Esophagus (tissue), 2 donors: ENCODE data around the gene STUM. TPM values are rescaled to one million over a fixed set of nuclear protein-coding genes. Genes with fewer than 3 reads are reported as not detected.
"Not testable (repeated sequence)": the region's sequence is repeated elsewhere in the genome, so short reads cannot be mapped to it uniquely, and the experiment has no call there.

Experiments
- H3K27ac ChIP-seq, 2 donors: one replicate each; pipeline ENCODE4 v1.5.1; 2013; ENCODE audit warnings: low read depth in 2 of 2, mild to moderate bottlenecking in 2 of 2, inconsistent platforms in 1 of 2, low read length in 1 of 2, moderate library complexity in 1 of 2
- H3K27me3 ChIP-seq, 2 donors: one replicate each; pipeline ENCODE4 v1.6.1; 2013; ENCODE audit warnings: low read length in 2 of 2, control low read depth in 1 of 2, mild to moderate bottlenecking in 1 of 2; ENCODE audit not compliant: insufficient read depth in 2 of 2, control insufficient read depth in 1 of 2
- H3K36me3 ChIP-seq, 2 donors: one replicate each; pipeline ENCODE4 v1.6.1; 2013; ENCODE audit warnings: low read length in 1 of 2; ENCODE audit not compliant: control insufficient read depth in 2 of 2, insufficient read depth in 2 of 2
- H3K4me1 ChIP-seq, 2 donors: one replicate each; pipeline ENCODE4 v1.6.1; 2013; ENCODE audit warnings: low read length in 1 of 2; ENCODE audit not compliant: control insufficient read depth in 2 of 2, insufficient read depth in 2 of 2
- H3K4me3 ChIP-seq, 2 donors: one replicate each; pipeline ENCODE4 v1.5.1; 2013; ENCODE audit warnings: low read length in 2 of 2, mild to moderate bottlenecking in 2 of 2, low read depth in 1 of 2, moderate library complexity in 1 of 2
- H3K9me3 ChIP-seq, 2 donors: one replicate each; pipeline ENCODE4 v1.6.1; 2013; ENCODE audit warnings: mild to moderate bottlenecking in 2 of 2, low read depth in 1 of 2, low read length in 1 of 2, moderate library complexity in 1 of 2; ENCODE audit not compliant: control insufficient read depth in 2 of 2, insufficient read depth in 1 of 2
- WGBS, 2 donors: extraction: QIAGEN DNeasy Blood & Tissue Kit; methylation state at CpG; one replicate each; pipeline ENCODE4 v1.1.7; 2013; 5-methylcytosine and 5-hydroxymethylcytosine counted together
- polyA plus RNA-seq, 2 donors: library from polyadenylated mRNA; stranded (reverse); fragments of 200-250 nt; gene quantifications; one replicate each; pipeline ENCODE4 v1.2.3, GENCODE V29; 2013
- donor health status: healthy with polysubstance abuse.
- donor health status: Bipolar disorder and iron deficiency.

The STUM gene
- polyA plus RNA-seq, 2 donors: 0.61 to 2.1 TPM

GRCh38 chr1:226586650-226587422 is 38.3 kb downstream of the STUM start:
- Histone ChIP-seq H3K4me3 (no peak overlapping the region), H3K27ac (no peak overlapping the region), H3K4me1 (no peaks in the 10 kb centered on the region), H3K9me3 (no peaks in the 10 kb centered on the region), H3K27me3 (no peaks in the 10 kb centered on the region), H3K36me3 (no peaks in the 10 kb centered on the region)
- 79 to 81% methylated on average over 16 of the region's 16 CpGs for WGBS, 2 donors

GRCh38 chr1:226588484-226588883 is 39.9 kb downstream of the STUM start:
- Histone ChIP-seq H3K9me3 (no peaks in the 10 kb centered on the region), H3K27ac (no peak overlapping the region), H3K4me3 (no peak overlapping the region), H3K27me3 (no peaks in the 10 kb centered on the region), H3K36me3 (no peaks in the 10 kb centered on the region), H3K4me1 (no peaks in the 10 kb centered on the region)
- WGBS, 2 donors: 74 to 83% methylated on average over 2 of the region's 2 CpGs

DNA sequence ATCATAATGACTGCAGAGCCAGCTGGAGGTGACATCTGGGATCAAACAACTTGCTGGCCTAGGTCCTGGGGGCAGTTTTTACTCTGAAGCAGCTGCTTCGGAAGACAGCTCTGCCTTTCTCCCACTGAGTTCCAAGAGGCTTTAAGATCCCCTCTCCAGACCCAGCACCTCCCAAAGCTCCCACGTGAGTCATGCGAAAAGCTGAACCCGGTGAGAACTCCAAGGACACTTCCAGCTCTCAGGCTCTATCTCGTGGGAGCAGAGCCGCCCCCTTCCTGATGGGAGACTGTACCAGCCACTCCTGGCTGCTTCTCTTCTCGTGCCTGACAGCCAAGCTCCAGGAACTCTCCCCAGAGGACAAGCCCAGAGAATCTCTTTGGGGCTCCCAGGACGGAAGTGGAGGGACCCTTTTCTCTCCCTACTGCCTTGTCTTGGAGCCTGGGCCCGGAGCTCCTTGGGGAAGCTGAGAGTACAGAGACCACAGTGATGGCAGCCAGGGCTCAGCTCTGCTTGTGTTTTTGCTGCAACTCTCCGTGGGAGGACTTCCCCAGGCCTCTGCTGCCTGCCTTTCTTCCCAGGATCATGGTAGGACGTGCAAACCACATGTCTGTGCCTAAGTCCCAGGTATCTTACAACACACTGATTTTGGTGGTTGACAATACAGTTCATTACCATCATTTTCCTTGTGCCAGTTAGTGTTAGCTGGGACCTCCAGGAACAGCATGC is 40.6 kb downstream of the STUM start:
- Histone ChIP-seq H3K36me3 (no peaks in the 10 kb centered on the region), H3K27me3 (no peaks in the 10 kb centered on the region), H3K9me3 (no peaks in the 10 kb centered on the region), H3K4me1 (no peaks in the 10 kb centered on the region), H3K27ac (no peak overlapping the region), H3K4me3 (no peak overlapping the region)
- WGBS, 2 donors: 57 to 67% methylated on average over 11 of the region's 11 CpGs

- WGBS, 2 donors: 90 to 93% methylated on average over 7 of the region's 7 CpGs
- Histone ChIP-seq H3K27me3 (no peaks in the 10 kb centered on the region), H3K4me3 (no peak overlapping the region)
Measured at GRCh38 chr1:226590614-226591013, 42.0 kb downstream of the STUM start.

DNA sequence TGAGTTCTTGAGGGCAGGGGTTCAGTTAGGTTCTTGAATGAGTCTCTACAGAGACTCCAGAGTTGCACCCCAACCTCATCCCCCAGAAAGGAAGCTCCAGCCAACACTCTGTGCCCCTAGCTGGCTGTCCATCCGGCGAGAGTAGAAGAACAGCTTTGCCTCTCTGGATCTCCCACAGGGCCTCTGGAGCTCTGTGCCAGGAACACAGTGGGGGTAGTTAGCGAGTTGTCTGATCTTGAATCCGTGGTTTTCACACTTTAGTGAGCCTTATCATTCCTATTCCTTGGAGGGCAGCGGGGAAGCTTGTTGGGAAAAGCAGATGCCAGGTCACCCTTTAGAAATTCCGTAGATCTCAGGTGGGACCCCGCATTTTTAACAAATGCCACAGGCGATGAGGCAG is 45.0 kb downstream of the STUM start:
- no peak overlapping the region for H3K27ac ChIP-seq
- H3K9me3 ChIP-seq: no peaks in the 10 kb centered on the region
- H3K4me3 ChIP-seq: no peak overlapping the region
- no peaks in the 10 kb centered on the region for H3K36me3 ChIP-seq
- no peaks in the 10 kb centered on the region for H3K27me3 ChIP-seq
- 80 to 84% methylated on average over 8 of the region's 8 CpGs for WGBS, 2 donors
- no peaks in the 10 kb centered on the region for H3K4me1 ChIP-seq

More at GRCh38 chr1:226590614-226591013, 42.0 kb downstream of the STUM start:
- no peaks in the 10 kb centered on the region for H3K9me3 ChIP-seq
- H3K27ac ChIP-seq: no peak overlapping the region
- H3K4me1 ChIP-seq: no peaks in the 10 kb centered on the region
- no peaks in the 10 kb centered on the region for H3K36me3 ChIP-seq

DNA sequence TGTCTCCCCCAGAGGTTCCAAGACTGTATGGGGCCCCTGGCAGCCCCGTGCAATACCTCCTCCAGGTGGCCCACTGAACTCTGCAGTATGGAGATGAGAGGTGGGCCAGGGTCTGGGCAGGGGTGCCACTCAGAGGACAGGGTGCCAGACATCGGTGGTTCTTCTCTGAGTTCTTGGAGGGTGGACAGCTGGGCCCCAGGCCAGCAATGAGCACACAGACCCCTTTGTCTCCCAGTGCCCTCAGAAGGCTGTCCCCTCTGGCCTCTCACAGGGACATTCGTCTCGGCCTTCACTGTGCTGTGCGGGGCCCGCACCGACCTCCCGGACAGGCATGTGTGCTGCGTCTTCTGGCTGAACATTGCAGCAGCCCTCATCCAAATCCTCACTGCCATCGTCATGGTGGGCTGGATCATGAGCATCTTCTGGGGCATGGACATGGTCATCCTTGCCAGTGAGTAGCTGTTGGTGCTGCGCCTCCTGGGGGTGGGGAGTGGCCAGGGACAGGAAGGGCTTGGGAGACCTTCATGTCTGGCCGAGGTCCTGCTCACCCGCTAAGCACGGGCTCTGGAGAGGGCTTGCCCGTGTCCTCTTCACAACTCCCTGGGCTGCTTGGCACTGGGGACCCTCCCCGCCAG is 48.1 kb downstream of the STUM start:
- H3K9me3 ChIP-seq: no peaks in the 10 kb centered on the region
- H3K27me3 ChIP-seq: no peaks in the 10 kb centered on the region
- H3K27ac ChIP-seq: no peak overlapping the region
- H3K4me3 ChIP-seq: no peak overlapping the region
- H3K4me1 ChIP-seq: no peaks in the 10 kb centered on the region
- no peaks in the 10 kb centered on the region for H3K36me3 ChIP-seq
- WGBS, 2 donors: 88% methylated on average over 16 of the region's 16 CpGs

- 78 to 82% methylated on average over 5 of the region's 5 CpGs for WGBS, 2 donors
- H3K4me3 ChIP-seq: no peak overlapping the region
- no peaks in the 10 kb centered on the region for H3K36me3 ChIP-seq
- peaks cover 0 to 5% of the 10 kb centered on the region in 2 donors for H3K4me1 ChIP-seq
- H3K9me3 ChIP-seq: no peaks in the 10 kb centered on the region
- no peaks in the 10 kb centered on the region for H3K27me3 ChIP-seq
- no peak overlapping the region for H3K27ac ChIP-seq
Measured at GRCh38 chr1:226597616-226598454, 49.3 kb downstream of the STUM start.

GRCh38 chr1:226598455-226598849 is 49.9 kb downstream of the STUM start:
- 86 to 92% methylated on average over 2 of the region's 2 CpGs for WGBS, 2 donors
- H3K4me3 ChIP-seq: no peak overlapping the region
- H3K27me3 ChIP-seq: no peaks in the 10 kb centered on the region
- H3K36me3 ChIP-seq: no peaks in the 10 kb centered on the region
- H3K27ac ChIP-seq: no peak overlapping the region
- no peaks in the 10 kb centered on the region for H3K9me3 ChIP-seq
- peaks cover 1 to 5% of the 10 kb centered on the region in 2 donors for H3K4me1 ChIP-seq

GRCh38 chr1:226598955-226599354 is 50.4 kb downstream of the STUM start:
- H3K36me3 ChIP-seq, H3K9me3 ChIP-seq, H3K27ac ChIP-seq, H3K4me1 ChIP-seq, H3K4me3 ChIP-seq, H3K27me3 ChIP-seq: not testable (repeated sequence)
- WGBS, 2 donors: 87 to 91% methylated on average over 3 of the region's 3 CpGs
